ENCODE results near the gene C1orf185.
"Not testable (repeated sequence)": the region's sequence is repeated elsewhere in the genome, so short reads cannot be mapped to it uniquely, and the experiment has no call there.

The C1orf185 gene

DNA sequence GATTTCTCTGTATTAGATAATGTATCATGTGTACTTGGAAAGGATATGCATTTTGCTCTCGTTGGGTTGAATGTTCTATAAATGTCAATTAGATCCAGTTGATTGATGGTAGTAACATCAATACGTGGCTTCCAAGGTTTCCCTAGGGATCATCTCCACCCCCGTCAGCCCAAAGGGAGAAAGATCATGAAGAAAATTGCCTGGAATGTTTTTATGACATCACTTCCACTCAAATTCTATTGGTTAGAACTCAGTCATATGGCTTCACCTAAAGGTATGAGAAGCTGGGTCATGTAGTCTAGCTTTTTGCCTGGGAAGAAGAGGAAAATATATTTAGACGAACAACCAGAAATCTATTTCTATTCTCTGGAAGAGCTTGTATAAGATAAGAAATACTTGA, at the start of gene C1orf185:
TSS of gene C1orf185 (plus strand) at position 253 of the 400 bp plus-strand sequence. CDS start at position 259, 6 bp downstream.
- no peak for DNase-seq

DNA sequence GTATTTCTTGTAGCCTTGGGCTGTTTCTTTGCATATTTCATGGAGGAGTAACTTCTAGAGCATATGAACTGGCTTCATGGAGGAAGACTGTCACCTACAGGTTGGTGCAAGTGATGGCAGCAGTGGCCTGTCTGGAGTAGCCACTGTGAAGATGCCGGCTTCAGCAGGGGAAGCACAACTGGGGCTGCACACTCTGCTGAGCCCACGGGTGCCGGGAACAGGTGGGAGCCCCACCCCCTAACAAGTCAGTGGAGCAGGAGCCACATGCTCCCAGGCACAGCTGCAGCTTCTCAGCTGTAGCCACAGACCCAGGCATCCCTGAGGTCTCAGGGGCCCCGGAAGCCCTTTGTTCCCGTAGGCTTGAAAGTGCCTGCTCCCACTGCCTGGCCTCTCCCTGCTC, 43.2 kb upstream of the C1orf185 start:
- DNase-seq = no peak

DNA sequence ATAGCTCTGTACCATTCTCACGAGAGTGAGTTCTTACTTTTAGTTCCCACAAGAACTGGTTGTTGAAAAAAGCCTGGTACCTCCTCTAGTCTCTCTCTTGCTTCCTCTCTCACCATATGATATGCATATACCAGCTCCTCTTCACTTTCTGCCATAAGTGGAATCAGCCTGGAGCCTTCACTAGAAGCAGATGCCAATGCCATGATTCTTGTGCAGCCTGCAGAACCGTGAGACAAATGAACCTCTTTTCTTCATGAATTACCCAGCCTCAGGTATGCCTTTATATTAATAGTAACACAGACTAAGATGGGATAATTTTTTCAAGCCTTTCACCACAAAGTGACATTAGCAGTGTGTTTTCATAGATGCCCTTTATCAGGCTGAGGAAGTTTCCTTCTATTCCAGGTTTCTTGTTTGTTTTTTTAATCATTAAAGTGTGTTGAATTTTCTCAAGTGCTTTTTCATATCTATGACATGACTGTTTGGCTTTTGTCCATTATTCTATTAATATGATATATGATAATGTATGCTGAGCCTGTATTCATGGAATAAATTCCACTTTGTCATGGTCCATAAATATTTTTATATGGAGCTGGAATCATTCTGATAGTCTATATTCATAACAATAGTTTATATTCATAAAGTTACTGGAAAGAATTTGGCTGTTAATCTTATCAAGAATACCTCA, 40.7 kb upstream of the C1orf185 start:
- DNase-seq = no peak

DNA sequence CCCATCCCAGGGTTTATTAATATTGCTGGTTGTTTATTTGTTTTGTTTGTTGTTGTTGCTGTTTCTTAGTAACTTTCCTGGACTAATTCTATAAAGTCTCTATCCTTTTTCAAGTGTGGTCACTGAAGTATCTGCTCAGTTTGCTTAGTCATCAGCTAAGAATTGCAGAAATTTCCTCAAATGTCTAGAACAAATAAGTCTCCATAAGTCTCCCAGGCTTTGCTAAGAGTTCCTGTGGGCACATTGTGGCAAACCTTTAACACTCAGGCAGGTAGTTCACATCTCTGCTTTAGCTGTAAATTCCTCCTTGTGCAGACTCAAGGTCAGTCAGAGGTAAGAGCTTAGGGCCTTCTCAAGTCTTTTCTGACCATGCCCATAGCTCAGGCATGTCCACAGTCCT, 38.9 kb upstream of the C1orf185 start:
- no peak for DNase-seq

DNA sequence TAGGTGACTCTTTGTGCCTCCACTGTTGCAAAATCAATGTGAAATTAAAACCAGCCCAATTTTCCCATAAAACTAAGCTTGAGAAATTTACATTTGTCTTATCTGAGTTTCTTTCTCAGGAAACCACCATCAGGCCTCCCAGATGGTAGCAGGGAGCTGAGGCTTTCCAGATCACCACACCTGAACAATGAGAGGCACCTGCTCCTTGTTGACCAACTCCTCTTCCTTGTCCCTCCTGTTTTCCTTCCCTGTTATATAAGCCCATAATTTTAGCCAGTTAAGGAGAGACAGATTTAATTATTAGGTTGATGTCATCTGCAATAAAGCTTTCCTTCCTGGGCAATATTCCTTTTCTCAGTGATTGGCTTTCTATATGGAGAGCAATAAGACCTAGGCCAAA, 32.0 kb upstream of the C1orf185 start:
- DNase-seq = no peak

DNA sequence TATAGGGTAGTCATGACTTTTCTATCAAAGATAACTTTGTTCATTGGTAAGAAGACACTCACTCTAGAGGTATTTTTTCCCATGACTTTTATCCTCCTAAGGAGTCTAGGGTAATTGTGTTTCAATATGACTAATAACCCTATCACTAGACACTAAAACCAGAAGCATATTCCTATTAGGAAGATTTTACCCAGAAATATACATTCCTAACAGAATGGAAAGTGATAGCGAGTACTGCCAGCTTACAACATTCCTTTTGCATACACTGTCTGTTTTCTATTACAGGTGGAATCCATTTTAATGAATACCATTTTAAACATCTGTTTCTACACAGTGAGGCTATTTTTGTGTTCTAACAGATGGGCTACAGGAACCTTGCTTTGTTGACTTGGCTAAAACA, 31.4 kb upstream of the C1orf185 start:
- no peak for DNase-seq

DNA sequence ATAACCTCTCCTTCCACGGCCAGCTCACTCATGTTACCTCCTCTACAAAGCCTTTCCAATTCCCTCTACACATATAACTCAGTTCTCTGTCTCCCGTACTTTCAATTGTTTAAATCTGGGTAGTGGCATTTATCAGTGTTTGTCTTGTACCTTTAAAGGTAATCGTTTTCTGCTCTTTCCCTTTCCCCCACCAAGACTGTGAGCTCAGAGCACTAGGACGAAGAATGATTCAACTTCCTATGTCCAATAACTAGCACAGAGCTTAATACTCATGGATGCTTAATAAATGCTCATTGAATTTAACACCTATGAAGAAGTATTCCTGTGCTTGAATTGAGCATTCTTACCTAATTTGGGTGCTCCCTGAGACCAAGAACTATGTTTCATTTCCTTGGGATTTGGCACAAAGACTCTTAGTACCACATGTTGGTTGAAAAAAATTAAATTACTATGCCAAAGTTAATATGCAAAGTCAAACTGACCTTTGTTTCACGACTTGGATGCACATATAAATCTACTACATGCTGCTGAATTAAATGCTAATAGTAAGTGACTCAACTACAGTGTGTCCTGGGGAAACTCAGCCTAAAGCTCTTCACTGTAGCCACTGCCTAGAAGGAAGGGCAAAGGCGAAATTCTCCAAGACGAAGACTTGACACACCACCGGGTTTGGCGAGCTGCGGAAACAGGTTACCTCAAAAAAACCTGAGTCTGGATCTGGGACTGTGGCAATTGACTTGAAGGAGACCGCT, 30.6 kb upstream of the C1orf185 start:
- no peak for DNase-seq

DNA sequence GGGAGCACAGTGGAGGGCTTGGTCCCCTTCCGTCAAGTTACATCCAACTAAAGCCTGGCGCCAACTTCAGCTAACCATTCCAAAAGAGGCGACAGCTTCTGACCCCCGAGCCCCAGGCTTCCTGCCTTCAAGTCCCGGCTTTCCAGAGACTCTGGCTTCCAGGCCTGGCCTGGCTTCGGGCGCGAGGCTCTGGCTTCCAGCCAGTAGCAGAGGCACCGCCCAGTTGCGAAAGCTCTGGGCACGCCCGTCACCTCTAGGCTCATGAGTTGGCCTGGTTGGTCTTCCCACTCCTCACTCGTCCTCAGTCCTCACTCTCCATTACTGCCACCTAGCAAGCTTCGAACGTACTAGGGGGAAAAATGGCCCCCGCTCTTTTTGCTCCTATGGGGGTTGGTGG, 30.0 kb upstream of the C1orf185 start:
- DNase-seq = no peak

DNA sequence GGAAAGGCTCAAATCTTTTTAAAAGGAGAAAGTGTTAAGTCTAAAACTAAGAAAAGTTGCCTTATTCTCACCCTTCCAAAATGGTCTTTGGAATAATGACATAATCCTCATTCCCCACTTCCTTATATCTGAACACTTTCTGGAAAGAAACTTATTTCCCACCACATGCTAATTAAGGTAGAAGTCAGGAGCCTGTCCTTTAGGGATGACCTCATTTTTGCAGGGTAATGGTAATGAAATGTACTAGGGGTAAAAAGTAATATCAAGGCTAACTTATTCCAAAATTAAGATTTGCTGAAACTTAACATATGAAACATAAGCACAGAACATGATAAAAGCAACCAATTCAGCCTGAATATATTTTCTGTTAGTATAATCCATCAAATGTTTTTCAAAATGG, 29.4 kb upstream of the C1orf185 start:
- no peak for DNase-seq

DNA sequence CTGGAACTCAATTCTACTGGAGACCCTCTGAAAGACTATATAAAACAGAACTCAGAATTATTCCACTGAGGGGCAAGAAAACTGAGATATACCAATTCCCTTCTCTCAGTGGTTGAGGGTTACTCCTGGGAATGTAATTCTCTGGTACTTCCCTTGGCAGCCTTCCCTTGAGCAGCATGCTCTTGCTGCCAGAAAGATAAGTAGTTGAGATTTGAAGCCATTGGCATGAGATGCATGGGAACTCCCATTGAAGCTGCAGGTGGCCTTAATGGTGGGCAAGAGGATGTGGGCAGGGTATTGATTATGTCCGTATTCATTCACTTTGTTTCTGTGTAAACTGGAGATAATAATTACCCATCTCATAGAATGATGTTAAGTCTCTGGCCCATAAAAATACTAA, 28.6 kb upstream of the C1orf185 start:
- DNase-seq = no peak

DNA sequence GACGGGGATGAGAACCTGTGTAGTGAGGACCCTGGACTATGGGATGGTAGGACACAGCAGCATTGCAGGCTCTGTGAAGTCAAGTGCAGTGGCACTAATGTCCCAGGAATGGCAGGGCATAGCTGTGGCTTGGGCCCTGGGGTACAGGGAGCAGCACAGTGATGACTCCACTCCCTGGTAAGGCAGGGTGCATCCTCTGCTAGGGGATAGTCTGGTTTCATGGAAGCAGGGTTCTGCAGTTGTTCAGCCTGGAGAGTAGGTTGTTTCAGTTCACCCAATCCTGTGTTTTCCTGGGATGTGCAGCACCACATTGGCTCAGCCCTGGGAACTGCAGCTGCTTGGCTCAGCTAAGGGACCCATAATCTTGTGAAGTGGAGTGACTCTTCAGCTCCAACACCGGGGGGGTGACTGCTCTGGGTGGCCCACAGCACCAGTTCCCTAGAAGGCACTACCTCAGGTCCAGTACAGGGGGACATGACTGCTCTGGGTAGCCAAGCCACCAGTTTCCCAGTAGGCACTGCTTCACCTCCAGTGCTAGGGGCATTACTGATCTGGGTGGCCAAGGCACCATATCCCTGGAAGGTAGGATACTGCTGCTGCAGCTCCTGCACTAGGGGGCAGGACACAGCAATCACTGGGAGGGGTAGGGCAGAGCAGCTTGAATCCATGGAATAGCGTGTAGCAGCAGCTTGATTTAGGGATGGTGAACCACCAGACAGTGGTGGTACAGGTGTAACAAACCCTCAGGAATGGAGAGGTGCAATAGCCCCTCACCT, 15.3 kb upstream of the C1orf185 start:
- DNase-seq = no peak

DNA sequence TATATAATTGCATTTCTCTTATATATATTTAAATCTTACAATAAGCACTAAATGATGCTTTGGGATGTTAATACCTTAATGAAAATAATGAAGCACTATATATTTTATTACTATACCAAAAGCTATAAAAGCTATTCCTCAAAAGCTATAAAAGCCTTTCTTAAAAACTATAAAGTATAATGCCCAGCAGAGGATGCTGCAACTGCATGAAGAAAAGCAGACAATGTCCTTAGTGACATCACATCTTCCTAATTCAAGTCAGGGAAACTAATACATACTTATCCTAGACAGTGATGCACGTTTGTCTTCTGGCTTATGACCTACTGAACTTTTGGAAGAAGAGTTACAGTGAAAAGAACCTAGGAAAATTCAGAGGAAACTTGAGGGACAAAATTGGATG, 13.6 kb upstream of the C1orf185 start:
- DNase-seq = no peak

DNA sequence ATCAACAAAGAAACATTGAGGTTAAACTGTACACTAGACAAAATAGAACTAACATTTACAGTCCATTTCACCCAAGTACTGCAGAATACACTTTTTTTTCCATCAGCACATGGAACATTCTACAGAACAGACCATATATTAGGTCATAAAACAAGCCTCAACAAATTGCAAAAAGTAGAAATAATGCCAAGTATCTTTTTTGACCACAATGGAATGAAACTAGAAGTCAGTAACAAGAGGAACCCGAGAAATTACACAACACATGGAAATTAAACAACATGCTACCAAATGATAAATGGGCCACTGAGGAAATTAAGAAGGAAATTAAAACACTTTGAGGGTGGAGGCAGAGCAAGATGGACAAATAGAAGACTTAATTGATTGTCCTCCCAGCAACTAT, 8.4 kb upstream of the C1orf185 start:
- no peak for DNase-seq

DNA sequence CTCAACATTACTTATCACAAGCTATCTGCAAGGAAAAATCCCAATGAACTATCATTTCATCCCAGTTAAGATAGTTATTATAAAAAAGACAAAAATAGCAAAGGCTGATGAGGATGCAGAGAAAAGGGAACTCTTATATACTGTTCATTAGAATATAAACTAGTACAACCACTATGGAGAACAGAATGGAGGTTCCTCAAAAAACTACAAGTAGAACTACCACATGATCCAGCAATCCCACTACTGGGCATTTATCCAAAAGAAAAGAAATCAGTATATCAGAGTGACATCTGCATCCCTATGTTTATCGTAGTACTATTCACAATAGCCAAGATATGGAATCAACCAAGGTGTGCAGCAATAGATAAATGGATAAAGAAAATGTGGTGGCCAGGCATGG, 4.9 kb upstream of the C1orf185 start:
- DNase-seq = no peak

DNA sequence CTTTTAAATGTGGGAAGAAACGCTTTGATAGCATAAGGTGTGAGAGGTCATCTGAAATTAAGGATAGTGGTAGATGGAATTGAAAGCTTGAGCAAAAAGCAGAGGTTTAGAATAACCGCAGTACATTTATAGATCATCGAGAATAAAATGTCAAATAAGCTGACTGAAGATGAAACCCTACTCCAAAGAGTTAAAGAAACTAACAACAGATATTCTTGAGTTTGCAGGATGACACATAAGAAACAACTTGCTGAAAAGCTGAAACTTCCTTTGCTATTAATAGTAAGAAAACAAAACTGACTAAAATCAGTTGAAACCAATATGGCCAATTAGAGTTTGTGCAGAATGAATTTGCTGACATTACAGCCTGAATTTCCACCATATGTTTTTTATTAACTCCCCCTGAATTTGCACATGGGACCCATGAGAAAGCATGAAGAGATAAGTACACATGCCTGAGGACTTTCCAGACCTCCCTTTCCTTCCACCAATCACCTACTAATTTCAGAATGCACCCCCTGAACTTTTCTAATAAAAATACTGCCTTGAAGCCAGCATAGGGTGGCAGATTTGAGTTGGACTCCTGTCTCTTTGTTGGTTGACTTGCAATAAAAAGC, 1.7 kb upstream of the C1orf185 start:
- no peak for DNase-seq

DNA sequence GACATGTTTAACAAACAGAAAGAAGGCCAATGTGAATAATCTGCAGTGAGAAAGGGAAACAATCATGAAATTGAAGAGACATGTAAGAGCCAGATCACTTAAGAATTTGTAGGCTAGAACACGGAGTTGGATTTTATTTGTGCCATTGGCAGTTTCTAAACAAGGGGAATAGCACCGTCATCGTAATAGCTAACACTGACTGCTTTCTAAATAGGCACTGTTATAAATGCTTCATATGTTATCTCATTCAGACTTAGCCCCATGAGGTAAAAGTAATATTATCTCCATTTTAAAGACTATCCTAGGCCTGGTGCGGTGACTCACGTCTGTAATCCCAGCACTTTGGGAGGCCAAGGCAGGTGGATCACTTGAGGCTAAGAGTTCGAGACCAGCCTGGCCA, 12.1 kb downstream of the C1orf185 start:
- DNase-seq = no peak

DNA sequence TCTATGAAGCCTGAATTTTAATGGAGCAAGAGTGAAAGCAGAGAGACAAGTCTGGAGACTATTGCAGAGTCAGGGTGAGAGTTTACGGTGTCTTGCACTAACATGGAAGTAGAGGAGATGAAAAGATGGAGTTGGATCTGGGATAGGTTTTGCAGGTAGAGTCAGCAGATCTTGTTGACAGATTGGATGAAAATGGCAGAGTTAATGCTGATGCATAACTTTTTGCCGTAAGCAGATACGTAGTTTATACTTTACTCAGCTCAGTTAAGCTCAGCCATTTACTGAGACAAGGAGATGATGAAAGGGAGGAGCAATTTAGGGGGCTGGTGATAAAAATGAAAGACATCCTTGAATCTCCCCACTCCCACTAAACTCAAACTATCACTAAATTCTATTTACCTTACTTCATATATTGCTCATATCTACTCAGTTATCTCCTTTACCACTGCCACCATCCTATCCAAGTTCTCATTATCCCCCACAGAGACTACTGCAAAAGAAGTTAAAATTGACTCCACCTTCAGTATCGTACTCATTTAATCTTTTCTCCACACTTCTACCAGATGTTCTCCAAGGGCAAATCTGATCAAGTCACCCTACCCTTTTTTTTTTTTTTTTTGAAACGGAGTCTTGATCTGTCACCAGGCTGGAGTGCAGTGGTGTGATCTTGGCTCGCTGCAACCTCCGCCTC, 13.8 kb downstream of the C1orf185 start:
- no peak for DNase-seq

DNA sequence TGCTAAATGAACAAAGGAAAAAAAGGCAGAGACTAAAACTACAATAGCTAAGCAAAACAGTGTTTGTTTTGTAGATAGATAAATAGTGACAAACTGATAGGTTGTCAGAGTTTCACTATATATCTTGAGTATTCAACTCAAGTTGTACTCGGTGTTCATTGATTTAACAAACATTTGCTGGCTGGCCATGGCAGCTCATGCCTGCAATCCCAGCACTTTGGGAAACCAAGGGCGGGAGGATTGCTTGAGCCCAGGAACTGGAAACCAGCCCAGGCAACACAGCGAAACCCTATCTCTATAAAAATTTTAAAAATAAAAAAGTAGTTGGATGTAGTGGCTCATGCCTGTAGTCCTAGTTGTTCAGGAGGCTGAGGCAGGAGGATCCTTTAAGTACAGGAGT, 17.3 kb downstream of the C1orf185 start:
- no peak for DNase-seq

DNA sequence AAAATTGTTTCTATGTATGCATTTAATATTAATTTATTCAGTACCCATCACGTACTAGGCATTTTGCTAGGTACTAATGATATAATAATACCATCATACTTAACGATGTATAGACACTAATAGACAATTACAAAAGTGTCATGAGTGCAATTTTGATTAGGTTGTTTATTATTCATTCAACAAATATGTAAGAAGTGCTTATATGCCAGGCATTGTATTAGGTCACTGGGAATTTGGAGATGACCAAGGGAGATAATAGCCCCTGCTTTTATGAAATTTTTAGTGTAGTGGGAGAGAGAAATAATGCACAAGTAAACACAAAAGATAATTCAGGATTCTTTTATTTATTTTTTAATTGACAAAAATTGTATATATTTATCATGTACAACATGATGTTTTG, 18.6 kb downstream of the C1orf185 start:
- DNase-seq = no peak

DNA sequence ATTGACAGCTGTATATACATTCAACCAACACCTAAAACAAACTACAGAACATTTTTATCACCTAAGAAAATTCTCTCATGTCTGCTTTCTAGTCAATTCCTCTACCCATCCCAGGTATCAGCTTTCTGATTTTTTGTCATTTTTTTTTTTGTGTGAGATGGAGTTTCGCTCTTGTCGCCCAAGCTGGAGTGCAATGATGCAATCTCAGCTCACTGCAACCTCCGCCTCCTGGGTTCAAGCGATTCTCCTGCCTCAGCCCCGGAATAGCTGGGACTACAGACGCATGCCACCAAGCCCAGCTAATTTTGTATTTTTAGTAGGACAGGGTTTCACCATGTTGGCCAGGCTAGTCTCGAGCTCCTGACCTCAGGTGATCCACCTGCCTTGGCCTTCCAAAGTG, 25.1 kb downstream of the C1orf185 start:
- DNase-seq = not testable (repeated sequence)

DNA sequence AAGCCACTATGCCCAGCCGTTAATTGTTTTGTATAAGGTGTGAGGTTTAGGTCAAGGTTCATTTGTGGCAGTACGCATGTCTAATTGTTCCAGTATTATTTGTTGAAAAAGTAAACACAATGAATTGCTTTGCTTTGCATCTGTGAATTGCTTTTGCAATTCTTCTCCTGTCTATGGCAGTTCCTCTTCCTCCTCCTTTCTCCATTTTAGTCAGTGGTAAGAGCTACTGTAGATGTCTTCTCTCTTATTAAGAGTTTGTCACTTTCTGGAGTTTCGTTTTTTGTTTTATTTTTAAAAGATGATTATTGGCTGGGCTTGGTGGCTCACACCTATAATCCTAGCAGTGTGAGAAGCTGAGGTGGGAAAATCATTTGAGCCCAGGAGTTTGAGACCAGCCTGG, 29.2 kb downstream of the C1orf185 start:
- no peak for DNase-seq

DNA sequence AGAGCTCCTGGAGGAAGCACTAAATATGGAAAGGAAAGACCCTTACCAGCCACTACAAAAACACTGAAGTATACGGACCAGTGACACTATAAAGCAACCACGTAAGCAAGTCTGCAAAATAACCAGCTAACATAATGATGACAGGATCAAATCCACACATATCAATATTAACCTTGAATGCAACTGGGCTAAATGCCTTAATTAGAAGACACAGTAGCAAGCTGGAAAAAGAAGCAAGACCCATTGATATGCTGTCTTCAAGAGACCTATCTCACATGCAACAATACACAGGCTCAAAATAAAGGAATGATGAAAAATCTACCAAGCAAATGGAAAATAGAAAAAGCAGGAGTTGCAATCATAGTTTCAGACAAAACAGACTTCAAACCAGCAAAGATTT, 31.0 kb downstream of the C1orf185 start:
- DNase-seq = no peak

DNA sequence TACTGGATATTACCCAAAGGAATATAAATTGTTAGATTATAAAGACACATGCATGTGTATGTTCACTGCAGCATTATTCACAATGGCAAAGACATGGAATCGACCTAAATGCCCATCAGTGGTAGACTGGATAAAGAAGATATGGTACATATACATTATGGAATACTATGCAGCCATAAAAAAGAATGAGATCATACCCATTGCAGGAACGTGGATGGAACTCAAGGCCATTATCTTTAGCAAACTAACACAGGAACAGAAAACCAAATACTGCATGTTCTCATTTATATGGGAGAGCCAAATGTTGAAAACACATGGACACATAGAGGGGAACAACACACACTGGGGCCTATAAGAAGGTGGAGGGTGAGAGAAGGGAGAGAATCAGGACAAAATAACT, 35.7 kb downstream of the C1orf185 start:
- DNase-seq = not testable (repeated sequence)
